ENCODE data around the gene MGA. TPM values are rescaled to one million over a fixed set of nuclear protein-coding genes. Genes with fewer than 3 reads are reported as not detected.

Gene MGA
- total and polyA plus RNA-seq, 12 donors = 2.6 to 56.8 (median 37.4) TPM

GRCh38 chr15:41809121-41809520, 148.9 kb downstream of the MGA start:
- Histone ChIP-seq H3K27ac (no peak overlapping the region), H3K4me1 (replicated peaks in 1 of 2) (peaks cover 0 to 4% of the 10 kb centered on the region in 2 donors), H3K9me3 (replicated peaks in 1 of 3) (no peaks in the 10 kb centered on the region), H3K4me3 (no peak overlapping the region), H3K36me3 (replicated peaks in 1 of 2) (peaks cover 0 to 19% of the 10 kb centered on the region in 2 donors), H3K27me3 (no peaks in the 10 kb centered on the region)
- no peak for TF ChIP-seq CTCF (IDR thresholded peaks at IDR 0.05)
- no peak for TF ChIP-seq POLR2A (IDR thresholded peaks at IDR 0.05)
- no peak for DNase-seq
- 65 to 79% (median 69%) methylated on average over 2 of the region's 2 CpGs for WGBS, 4 donors
- intact Hi-C loops (cut with DNase I) = loop anchor here in 1 of 2 donors (2.0 kb wide), 1 partner anchor 36 kb away; no protein-coding TSS in a partner anchor

GRCh38 chr15:41809526-41810220, 149.5 kb downstream of the MGA start:
- Histone ChIP-seq H3K9me3 (replicated peaks in 1 of 3) (no peaks in the 10 kb centered on the region), H3K36me3 (replicated peaks in 1 of 2) (peaks cover 0 to 23% of the 10 kb centered on the region in 2 donors), H3K27ac (no peak overlapping the region), H3K4me3 (no peak overlapping the region), H3K27me3 (no peaks in the 10 kb centered on the region), H3K4me1 (replicated peaks in 1 of 2) (peaks cover 0 to 4% of the 10 kb centered on the region in 2 donors)
- 80 to 88% (median 83%) methylated on average over 11 to 12 of the region's 12 CpGs for WGBS, 4 donors
- DNase-seq = no peak
- intact Hi-C loops (cut with DNase I) = loop anchor here (2.0 to 5.0 kb wide), 4 partner anchors 37 to 252 kb away; partner anchors contain the start of genes MAPKBP1 (in 1 of the 2) and TYRO3 (in 1 of the 2)
- no peak for TF ChIP-seq POLR2A (IDR thresholded peaks at IDR 0.05)
- TF ChIP-seq CTCF (IDR thresholded peaks at IDR 0.05) = no peak

GRCh38 chr15:41810651-41811431, 150.6 kb downstream of the MGA start:
- Histone ChIP-seq H3K36me3 (replicated peaks in 1 of 2) (peaks cover 0 to 34% of the 10 kb centered on the region in 2 donors), H3K27me3 (no peaks in the 10 kb centered on the region), H3K27ac (no peak overlapping the region), H3K4me3 (no peak overlapping the region), H3K9me3 (replicated peaks in 1 of 3) (no peaks in the 10 kb centered on the region), H3K4me1 (replicated peaks in 1 of 2) (peaks cover 0 to 4% of the 10 kb centered on the region in 2 donors)
- WGBS, 4 donors = 88 to 95% (median 92%) methylated on average over 5 of the region's 5 CpGs
- intact Hi-C loops (cut with DNase I) = loop anchor here (5.0 kb wide), 3 partner anchors 39 to 254 kb away; partner anchors contain the start of genes MAPKBP1 (in 1 of the 2) and TYRO3 (in 1 of the 2)
- TF ChIP-seq CTCF (IDR thresholded peaks at IDR 0.05) = no peak
- peak in 1 of 7 donors; percentile 51 for DNase-seq
